GM12801 (cell line): Measurements from ENCODE around the gene ZBP1.

Experiments used
- CTCF ChIP-seq: IDR thresholded peaks from one replicate; pipeline ENCODE4 v1.5.1; 2011; ENCODE audit warnings: control low read depth; ENCODE audit not compliant: insufficient read length; ENCODE audit errors: extremely low read depth

ZBP1 gene

GRCh38 chr20:57579898-57580447 is 40.3 kb downstream of the ZBP1 start:
- no peak for TF ChIP-seq CTCF

GRCh38 chr20:57579331-57579897 is 40.8 kb downstream of the ZBP1 start:
- TF ChIP-seq CTCF, result no peak

- TF ChIP-seq CTCF, result no peak
Measured at GRCh38 chr20:57578476-57579165, 41.6 kb downstream of the ZBP1 start.

- TF ChIP-seq CTCF, result no peak
Measured at GRCh38 chr20:57577679-57578475, 42.3 kb downstream of the ZBP1 start.

GRCh38 chr20:57576617-57577550 is 43.3 kb downstream of the ZBP1 start:
- no peak for TF ChIP-seq CTCF

GRCh38 chr20:57576002-57576401 is 44.2 kb downstream of the ZBP1 start:
- TF ChIP-seq CTCF, result no peak
